B cell (primary cell): ENCODE results near the gene GPC3.

Source experiments
- EZH2 ChIP-seq: IDR thresholded peaks from 2 replicates; pipeline ENCODE4 v1.6.1; 2012; ENCODE audit warnings: borderline replicate concordance, low read depth, mild to moderate bottlenecking, moderate library complexity, low read length; ENCODE audit not compliant: insufficient read depth, poor library complexity, severe bottlenecking
- TF ChIP-seq, protein P1 (sequence below): fragments of 200-600 bp; IDR thresholded peaks from one replicate; pipeline ENCODE4 v1.8.0; 2022; ENCODE audit warnings: antibody characterized with exemption, mild to moderate bottlenecking

DNA sequence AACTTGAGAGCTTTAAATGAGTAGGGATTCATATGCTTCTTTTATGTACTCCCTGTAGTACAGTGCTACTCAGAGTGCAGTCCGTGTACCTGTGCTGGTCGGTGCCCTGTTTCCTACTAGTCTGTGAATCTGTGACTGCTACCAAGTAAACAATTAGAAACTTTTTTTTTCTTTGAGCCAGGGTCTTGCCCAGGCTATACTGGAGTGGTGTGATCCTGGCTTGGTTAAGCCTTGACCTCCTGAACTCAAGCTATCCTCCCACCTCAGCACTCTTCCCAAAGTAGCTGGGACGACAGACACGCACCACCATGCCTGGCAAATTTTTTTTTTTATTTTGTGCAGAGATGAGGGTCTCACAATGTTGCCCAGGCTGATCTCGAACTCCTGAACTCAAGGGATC, 6.4 kb upstream of the GPC3 start:
- TF ChIP-seq, protein P1, sequence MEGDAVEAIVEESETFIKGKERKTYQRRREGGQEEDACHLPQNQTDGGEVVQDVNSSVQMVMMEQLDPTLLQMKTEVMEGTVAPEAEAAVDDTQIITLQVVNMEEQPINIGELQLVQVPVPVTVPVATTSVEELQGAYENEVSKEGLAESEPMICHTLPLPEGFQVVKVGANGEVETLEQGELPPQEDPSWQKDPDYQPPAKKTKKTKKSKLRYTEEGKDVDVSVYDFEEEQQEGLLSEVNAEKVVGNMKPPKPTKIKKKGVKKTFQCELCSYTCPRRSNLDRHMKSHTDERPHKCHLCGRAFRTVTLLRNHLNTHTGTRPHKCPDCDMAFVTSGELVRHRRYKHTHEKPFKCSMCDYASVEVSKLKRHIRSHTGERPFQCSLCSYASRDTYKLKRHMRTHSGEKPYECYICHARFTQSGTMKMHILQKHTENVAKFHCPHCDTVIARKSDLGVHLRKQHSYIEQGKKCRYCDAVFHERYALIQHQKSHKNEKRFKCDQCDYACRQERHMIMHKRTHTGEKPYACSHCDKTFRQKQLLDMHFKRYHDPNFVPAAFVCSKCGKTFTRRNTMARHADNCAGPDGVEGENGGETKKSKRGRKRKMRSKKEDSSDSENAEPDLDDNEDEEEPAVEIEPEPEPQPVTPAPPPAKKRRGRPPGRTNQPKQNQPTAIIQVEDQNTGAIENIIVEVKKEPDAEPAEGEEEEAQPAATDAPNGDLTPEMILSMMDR = no peak
- TF ChIP-seq EZH2 = no peak
